ENCODE results near the gene ANKRD39.
"Not testable (repeated sequence)": the region's sequence is repeated elsewhere in the genome, so short reads cannot be mapped to it uniquely, and the experiment has no call there.

The ANKRD39 gene

GRCh38 chr2:96809951-96810782 lies 47.6 kb downstream of the ANKRD39 start:
- WGBS (ENCODE audit: insufficient coverage) = 90% methylated on average over 10 of the region's 12 CpGs
- no peak overlapping the region for H3K4me3 ChIP-seq (ENCODE audit: control insufficient read depth in 1 of 7, extremely low read depth in 1 of 7, insufficient read depth in 4 of 7, low read depth in 2 of 7, low read length in 6 of 7)
- POLR2A ChIA-PET = no interaction called here
- H3K9me3 ChIP-seq (ENCODE audit: control extremely low read depth in 1 of 5, control insufficient read depth in 4 of 5, insufficient read depth in 2 of 5, low read depth in 1 of 5, low read length in 4 of 5) = no peaks in the 10 kb centered on the region
- H3K27ac ChIP-seq (ENCODE audit: insufficient read depth in 1 of 2, low read depth in 1 of 2, low read length in 2 of 2, poor library complexity in 1 of 2, severe bottlenecking in 2 of 2) = no peak overlapping the region
- H3K27me3 ChIP-seq (replicated peaks in 2 of 5; ENCODE audit: control insufficient read depth in 4 of 5, insufficient read depth in 5 of 5, low read length in 4 of 5) = no peaks in the 10 kb centered on the region
- DNase-seq = no peak
- CTCF ChIA-PET = interaction anchor here (1.9 kb wide), 1 partner anchor 9 kb away, joined by 5 read pairs; no protein-coding TSS in a partner anchor
- H3K36me3 ChIP-seq (ENCODE audit: control insufficient read depth in 4 of 4, insufficient read depth in 4 of 4, low read length in 3 of 4) = peaks cover 2 to 42% (median 32%) of the 10 kb centered on the region in 4 experiments
- peaks cover 1 to 2% (median 2%) of the 10 kb centered on the region in 4 experiments for H3K4me1 ChIP-seq (ENCODE audit: control extremely low read depth in 1 of 4, control insufficient read depth in 4 of 4, insufficient read depth in 4 of 4, low read length in 3 of 4)

- ChIA-PET CTCF (interaction anchor here (1.9 kb wide), 1 partner anchor 9 kb away, joined by 5 read pairs; no protein-coding TSS in a partner anchor), POLR2A (no interaction called here)
- no peak overlapping the region for H3K4me3 ChIP-seq (ENCODE audit: control insufficient read depth in 1 of 7, extremely low read depth in 1 of 7, insufficient read depth in 4 of 7, low read depth in 2 of 7, low read length in 6 of 7)
- peaks cover 2 to 42% (median 32%) of the 10 kb centered on the region in 4 experiments for H3K36me3 ChIP-seq (ENCODE audit: control insufficient read depth in 4 of 4, insufficient read depth in 4 of 4, low read length in 3 of 4)
- H3K9me3 ChIP-seq (ENCODE audit: control extremely low read depth in 1 of 5, control insufficient read depth in 4 of 5, insufficient read depth in 2 of 5, low read depth in 1 of 5, low read length in 4 of 5) = no peaks in the 10 kb centered on the region
- DNase-seq = no peak
- no peaks in the 10 kb centered on the region for H3K4me1 ChIP-seq (ENCODE audit: control extremely low read depth in 1 of 4, control insufficient read depth in 4 of 4, insufficient read depth in 4 of 4, low read length in 3 of 4)
- 96% methylated on average over 12 of the region's 13 CpGs for WGBS (ENCODE audit: insufficient coverage)
- no peaks in the 10 kb centered on the region for H3K27me3 ChIP-seq (replicated peaks in 2 of 5; ENCODE audit: control insufficient read depth in 4 of 5, insufficient read depth in 5 of 5, low read length in 4 of 5)
- H3K27ac ChIP-seq (ENCODE audit: insufficient read depth in 1 of 2, low read depth in 1 of 2, low read length in 2 of 2, poor library complexity in 1 of 2, severe bottlenecking in 2 of 2) = no peak overlapping the region
Observed at GRCh38 chr2:96809216-96809882, 48.5 kb downstream of the ANKRD39 start.

- CTCF ChIA-PET = no interaction called here
- POLR2A ChIA-PET = no interaction called here
- no peaks in the 10 kb centered on the region for H3K27me3 ChIP-seq (replicated peaks in 2 of 5; ENCODE audit: control insufficient read depth in 4 of 5, insufficient read depth in 5 of 5, low read length in 4 of 5)
Observed at GRCh38 chr2:96808176-96808837, 49.5 kb downstream of the ANKRD39 start.

GRCh38 chr2:96807127-96807471 lies 50.7 kb downstream of the ANKRD39 start:
- H3K9me3 ChIP-seq (ENCODE audit: control extremely low read depth in 1 of 5, control insufficient read depth in 4 of 5, insufficient read depth in 2 of 5, low read depth in 1 of 5, low read length in 4 of 5) = no peaks in the 10 kb centered on the region
- ChIA-PET CTCF (interaction anchor here (0.6 to 1.5 kb wide), 4 partner anchors 43 to 200 kb away, joined by 3 to 4 read pairs (median 3); no protein-coding TSS in a partner anchor), POLR2A (no interaction called here)
- H3K4me1 ChIP-seq (ENCODE audit: control extremely low read depth in 1 of 4, control insufficient read depth in 4 of 4, insufficient read depth in 4 of 4, low read length in 3 of 4) = no peaks in the 10 kb centered on the region
- no peaks in the 10 kb centered on the region for H3K27me3 ChIP-seq (replicated peaks in 2 of 5; ENCODE audit: control insufficient read depth in 4 of 5, insufficient read depth in 5 of 5, low read length in 4 of 5)
- WGBS (ENCODE audit: insufficient coverage) = 95% methylated on average over 9 of the region's 10 CpGs
- no peak overlapping the region for H3K27ac ChIP-seq (ENCODE audit: insufficient read depth in 1 of 2, low read depth in 1 of 2, low read length in 2 of 2, poor library complexity in 1 of 2, severe bottlenecking in 2 of 2)
- no peak for DNase-seq
- H3K36me3 ChIP-seq (ENCODE audit: control insufficient read depth in 4 of 4, insufficient read depth in 4 of 4, low read length in 3 of 4) = peaks cover 4 to 50% (median 29%) of the 10 kb centered on the region in 4 experiments
- H3K4me3 ChIP-seq (ENCODE audit: control insufficient read depth in 1 of 7, extremely low read depth in 1 of 7, insufficient read depth in 4 of 7, low read depth in 2 of 7, low read length in 6 of 7) = no peak overlapping the region

More at GRCh38 chr2:96808176-96808837, 49.5 kb downstream of the ANKRD39 start:
- Histone ChIP-seq H3K9me3 (ENCODE audit: control extremely low read depth in 1 of 5, control insufficient read depth in 4 of 5, insufficient read depth in 2 of 5, low read depth in 1 of 5, low read length in 4 of 5) (no peaks in the 10 kb centered on the region), H3K27ac (ENCODE audit: insufficient read depth in 1 of 2, low read depth in 1 of 2, low read length in 2 of 2, poor library complexity in 1 of 2, severe bottlenecking in 2 of 2) (no peak overlapping the region), H3K4me3 (ENCODE audit: control insufficient read depth in 1 of 7, extremely low read depth in 1 of 7, insufficient read depth in 4 of 7, low read depth in 2 of 7, low read length in 6 of 7) (no peak overlapping the region), H3K36me3 (ENCODE audit: control insufficient read depth in 4 of 4, insufficient read depth in 4 of 4, low read length in 3 of 4) (peaks cover 2 to 44% (median 32%) of the 10 kb centered on the region in 4 experiments), H3K4me1 (ENCODE audit: control extremely low read depth in 1 of 4, control insufficient read depth in 4 of 4, insufficient read depth in 4 of 4, low read length in 3 of 4) (no peaks in the 10 kb centered on the region)
- no peak for DNase-seq
- WGBS (ENCODE audit: insufficient coverage) = 97% methylated on average over 6 of the region's 10 CpGs

GRCh38 chr2:96806468-96807126 lies 51.2 kb downstream of the ANKRD39 start:
- ChIA-PET POLR2A (no interaction called here), CTCF (interaction anchor here (1.0 to 1.8 kb wide), 5 partner anchors 9 to 199 kb away, joined by 3 to 4 read pairs (median 3); no protein-coding TSS in a partner anchor)
- no peaks in the 10 kb centered on the region for H3K4me1 ChIP-seq (ENCODE audit: control extremely low read depth in 1 of 4, control insufficient read depth in 4 of 4, insufficient read depth in 4 of 4, low read length in 3 of 4)
- WGBS (ENCODE audit: insufficient coverage) = 96% methylated on average over 11 of the region's 23 CpGs
- peaks cover 6 to 52% (median 31%) of the 10 kb centered on the region in 4 experiments for H3K36me3 ChIP-seq (ENCODE audit: control insufficient read depth in 4 of 4, insufficient read depth in 4 of 4, low read length in 3 of 4)
- H3K27me3 ChIP-seq (replicated peaks in 2 of 5; ENCODE audit: control insufficient read depth in 4 of 5, insufficient read depth in 5 of 5, low read length in 4 of 5) = no peaks in the 10 kb centered on the region
- H3K9me3 ChIP-seq (ENCODE audit: control extremely low read depth in 1 of 5, control insufficient read depth in 4 of 5, insufficient read depth in 2 of 5, low read depth in 1 of 5, low read length in 4 of 5) = no peaks in the 10 kb centered on the region
- DNase-seq = no peak
- H3K4me3 ChIP-seq (ENCODE audit: control insufficient read depth in 1 of 7, extremely low read depth in 1 of 7, insufficient read depth in 4 of 7, low read depth in 2 of 7, low read length in 6 of 7) = no peak overlapping the region
- no peak overlapping the region for H3K27ac ChIP-seq (ENCODE audit: insufficient read depth in 1 of 2, low read depth in 1 of 2, low read length in 2 of 2, poor library complexity in 1 of 2, severe bottlenecking in 2 of 2)

- H3K36me3 ChIP-seq (ENCODE audit: control insufficient read depth in 4 of 4, insufficient read depth in 4 of 4, low read length in 3 of 4) = peaks cover 7 to 51% (median 32%) of the 10 kb centered on the region in 4 experiments
- POLR2A ChIA-PET; H3K4me3 ChIP-seq (ENCODE audit: control insufficient read depth in 1 of 7, extremely low read depth in 1 of 7, insufficient read depth in 4 of 7, low read depth in 2 of 7, low read length in 6 of 7); H3K27me3 ChIP-seq (replicated peaks in 2 of 5; ENCODE audit: control insufficient read depth in 4 of 5, insufficient read depth in 5 of 5, low read length in 4 of 5); H3K4me1 ChIP-seq (ENCODE audit: control extremely low read depth in 1 of 4, control insufficient read depth in 4 of 4, insufficient read depth in 4 of 4, low read length in 3 of 4); H3K27ac ChIP-seq (ENCODE audit: insufficient read depth in 1 of 2, low read depth in 1 of 2, low read length in 2 of 2, poor library complexity in 1 of 2, severe bottlenecking in 2 of 2); DNase-seq; H3K9me3 ChIP-seq (ENCODE audit: control extremely low read depth in 1 of 5, control insufficient read depth in 4 of 5, insufficient read depth in 2 of 5, low read depth in 1 of 5, low read length in 4 of 5): not testable (repeated sequence)
- CTCF ChIA-PET = interaction anchor here (1.0 to 1.8 kb wide), 3 partner anchors 10 to 199 kb away, joined by 3 to 4 read pairs (median 3); no protein-coding TSS in a partner anchor
- no CpG with 5 or more reads among the region's 20 CpGs for WGBS (ENCODE audit: insufficient coverage)
Observed at GRCh38 chr2:96805946-96806345, 51.9 kb downstream of the ANKRD39 start.

Measured in common myeloid progenitor, CD34-positive (primary cell).